CD4-positive, alpha-beta T cell (primary cell): ENCODE measurements around the gene OR52K2. TPM values are rescaled to one million over a fixed set of nuclear protein-coding genes. Genes with fewer than 3 reads are reported as not detected.

Source experiments
- ATAC-seq: fragments of 200-7000 bp; cut with Tn5 transposase; one replicate; pipeline ENCODE4 v1.10.0; 2022; ENCODE audit warnings: mild to moderate bottlenecking; ENCODE audit not compliant: poor library complexity
- CTCF ChIA-PET: fragments of 350-600 bp; sonication (Branson Sonifier 250); formaldehyde crosslinking; loops from one replicate; lab custom pipeline; 2021; ENCODE audit warnings: antibody characterized with exemption, inconsistent platforms; lab: Charles Lee
- POLR2A ChIA-PET: fragments of 350-600 bp; sonication (Branson Sonifier 250); formaldehyde crosslinking; loops from one replicate; lab custom pipeline; 2021; ENCODE audit warnings: antibody characterized with exemption, inconsistent platforms; lab: Charles Lee
- DNase-seq, 14 experiments: peaks; one replicate each; pipeline ENCODE4 v3.0.0-alpha.2; 2013 to 2020; ENCODE audit warnings: mixed read lengths in 2 of 14
- H3K27ac ChIP-seq, 2 donors: one replicate each; pipeline versions ENCODE4 v1.5.1 to v1.7.0; 2013; ENCODE audit warnings: low read length in 2 of 2, low read depth in 1 of 2, mild to moderate bottlenecking in 1 of 2
- H3K27me3 ChIP-seq, 2 experiments: 1 replicate in 1 of 2; 2 replicates in 1 of 2; pipeline versions ENCODE4 v1.6.1 to v1.7.0; 2013; ENCODE audit warnings: low read length in 2 of 2, control low read depth in 1 of 2, mild to moderate bottlenecking in 1 of 2, moderate library complexity in 1 of 2; ENCODE audit not compliant: insufficient read depth in 2 of 2, control insufficient read depth in 1 of 2
- H3K36me3 ChIP-seq: one replicate; pipeline ENCODE4 v1.6.1; 2013; ENCODE audit warnings: low read length, control low read depth; ENCODE audit not compliant: insufficient read depth
- H3K4me1 ChIP-seq: one replicate; pipeline ENCODE4 v1.6.1; 2013; ENCODE audit warnings: low read length, control low read depth; ENCODE audit not compliant: insufficient read depth
- H3K4me3 ChIP-seq: one replicate; pipeline ENCODE4 v1.5.1; 2013; ENCODE audit warnings: mild to moderate bottlenecking, low read length, moderate library complexity
- H3K9me3 ChIP-seq, 2 experiments: 1 replicate in 1 of 2; 2 replicates in 1 of 2; pipeline versions ENCODE4 v1.6.1 to v1.7.0; 2013; ENCODE audit warnings: low read length in 2 of 2, mild to moderate bottlenecking in 2 of 2, control low read depth in 1 of 2, moderate library complexity in 1 of 2; ENCODE audit not compliant: control insufficient read depth in 1 of 2, insufficient read depth in 1 of 2
- H3K27ac Mint-ChIP-seq: one replicate; pipeline ENCODE4 v1.8.0; 2020; ENCODE audit warnings: mixed read lengths
- H3K27me3 Mint-ChIP-seq: one replicate; pipeline ENCODE4 v1.8.0; 2021; ENCODE audit warnings: mixed read lengths
- H3K36me3 Mint-ChIP-seq: one replicate; pipeline ENCODE4 v1.8.0; 2021; ENCODE audit warnings: low read depth, mixed read lengths
- H3K4me1 Mint-ChIP-seq: one replicate; pipeline ENCODE4 v1.8.0; 2021; ENCODE audit warnings: low read depth, mixed read lengths
- H3K4me3 Mint-ChIP-seq: one replicate; pipeline ENCODE4 v1.8.0; 2020; ENCODE audit warnings: mild to moderate bottlenecking, mixed read lengths
- H3K9me3 Mint-ChIP-seq: one replicate; pipeline ENCODE4 v1.8.0; 2020; ENCODE audit warnings: mixed read lengths
- intact Hi-C, 2 experiments: fragments of 100-400 bp; cut with DNase I in 1 of 2; cut with micrococcal nuclease in 1 of 2; formaldehyde crosslinking; loops; one replicate each; pipeline versions ENCODE4 v1.15.1 to v1.9.0; 2023 to 2025; cut with DNase I, micrococcal nuclease
- total RNA-seq, 174 experiments: library from RNA in 2 of 174; stranded (reverse) in 2 of 174; gene quantifications; one replicate each; pipeline ENCODE4 v1.2.3 and lab custom pipeline; 2021 to 2026
- TF ChIP-seq, protein P1 (sequence below): fragments of 200-600 bp; IDR thresholded peaks from one replicate; pipeline ENCODE4 v1.8.0; 2022; ENCODE audit warnings: antibody characterized with exemption, mild to moderate bottlenecking

OR52K2 gene
- total RNA-seq, 2 experiments from 2014 or later: not detected

DNA sequence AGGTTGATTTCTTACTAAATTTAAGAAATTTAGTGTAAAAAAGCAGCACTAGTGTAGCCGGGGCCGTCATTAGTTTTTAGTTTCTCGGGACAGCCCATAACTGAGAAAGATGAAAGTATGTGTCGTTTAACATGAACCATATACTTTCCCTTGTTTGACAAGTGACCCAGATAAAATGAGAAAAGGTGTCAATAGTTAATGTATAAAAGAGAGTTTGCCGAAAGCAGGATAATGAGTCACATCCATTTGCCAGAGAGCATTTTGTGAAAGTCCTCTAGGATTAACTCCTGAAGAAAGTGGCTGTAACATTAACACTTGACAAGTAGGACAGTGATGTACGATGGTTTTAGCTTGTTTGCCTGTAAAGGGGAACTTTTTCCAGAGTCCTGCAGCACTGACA is 46.9 kb downstream of the OR52K2 start:
- ATAC-seq (no peak), DNase-seq (no peak)
- Histone ChIP-seq H3K27ac (no peak overlapping the region), H3K27me3 (peaks cover 0 to 3% of the 10 kb centered on the region in 2 experiments), H3K4me1 (no peaks in the 10 kb centered on the region), H3K4me3 (no peak overlapping the region), H3K36me3 (no peaks in the 10 kb centered on the region), H3K9me3 (no peaks in the 10 kb centered on the region)
- Mint-ChIP-seq H3K27me3 (peaks cover 33% of the 10 kb centered on the region), H3K9me3 (no peaks in the 10 kb centered on the region), H3K36me3 (no peaks in the 10 kb centered on the region), H3K27ac (no peak overlapping the region), H3K4me3 (no peak overlapping the region), H3K4me1 (no peaks in the 10 kb centered on the region)
- TF ChIP-seq, protein P1, sequence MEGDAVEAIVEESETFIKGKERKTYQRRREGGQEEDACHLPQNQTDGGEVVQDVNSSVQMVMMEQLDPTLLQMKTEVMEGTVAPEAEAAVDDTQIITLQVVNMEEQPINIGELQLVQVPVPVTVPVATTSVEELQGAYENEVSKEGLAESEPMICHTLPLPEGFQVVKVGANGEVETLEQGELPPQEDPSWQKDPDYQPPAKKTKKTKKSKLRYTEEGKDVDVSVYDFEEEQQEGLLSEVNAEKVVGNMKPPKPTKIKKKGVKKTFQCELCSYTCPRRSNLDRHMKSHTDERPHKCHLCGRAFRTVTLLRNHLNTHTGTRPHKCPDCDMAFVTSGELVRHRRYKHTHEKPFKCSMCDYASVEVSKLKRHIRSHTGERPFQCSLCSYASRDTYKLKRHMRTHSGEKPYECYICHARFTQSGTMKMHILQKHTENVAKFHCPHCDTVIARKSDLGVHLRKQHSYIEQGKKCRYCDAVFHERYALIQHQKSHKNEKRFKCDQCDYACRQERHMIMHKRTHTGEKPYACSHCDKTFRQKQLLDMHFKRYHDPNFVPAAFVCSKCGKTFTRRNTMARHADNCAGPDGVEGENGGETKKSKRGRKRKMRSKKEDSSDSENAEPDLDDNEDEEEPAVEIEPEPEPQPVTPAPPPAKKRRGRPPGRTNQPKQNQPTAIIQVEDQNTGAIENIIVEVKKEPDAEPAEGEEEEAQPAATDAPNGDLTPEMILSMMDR: no peak
- intact Hi-C loops: no loop called here
- ChIA-PET POLR2A (no interaction called here), CTCF (interaction anchor here (1.4 kb wide), 1 partner anchor 309 kb away, joined by 4 read pairs; no protein-coding TSS in a partner anchor)

DNA sequence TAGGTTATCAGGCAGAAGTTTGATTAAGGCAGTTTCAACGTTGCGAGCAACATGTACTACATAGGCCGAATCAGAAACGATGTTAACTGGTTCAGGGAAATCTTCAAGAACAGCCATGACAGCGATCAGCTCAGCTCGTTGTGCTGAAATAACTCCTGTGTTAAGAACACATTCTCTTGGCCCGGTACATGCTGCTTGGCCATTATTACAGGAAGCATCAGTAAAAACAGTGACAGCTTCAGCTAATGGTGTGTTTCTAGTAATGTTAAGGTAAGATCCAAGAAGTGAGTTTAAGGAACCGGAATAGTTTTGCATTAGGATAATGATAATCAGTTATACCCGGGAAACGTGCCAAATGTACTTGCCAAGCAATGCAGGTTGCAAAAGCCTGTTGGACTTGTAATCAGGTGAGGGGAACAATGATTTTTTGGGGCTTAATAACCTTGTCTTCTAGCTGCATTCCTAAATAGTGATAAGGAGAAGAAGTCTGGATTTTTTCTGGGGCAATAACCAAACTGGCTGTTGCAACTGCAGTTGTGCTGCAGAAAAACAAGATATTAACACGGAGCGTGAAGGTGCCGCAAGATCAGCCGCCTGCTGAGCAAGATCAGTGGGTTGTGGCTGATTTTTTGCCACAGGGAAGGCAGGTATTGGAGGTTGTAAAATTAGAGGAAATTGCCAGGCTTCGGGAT is 47.6 kb downstream of the OR52K2 start:
- ChIA-PET CTCF (interaction anchor here (1.4 kb wide), 1 partner anchor 309 kb away, joined by 4 read pairs; no protein-coding TSS in a partner anchor), POLR2A (no interaction called here)
- no peaks in the 10 kb centered on the region for H3K9me3 Mint-ChIP-seq
- intact Hi-C loops: no loop called here
- DNase-seq: no peak
- H3K4me3 Mint-ChIP-seq: no peak overlapping the region
- peaks cover 33% of the 10 kb centered on the region for H3K27me3 Mint-ChIP-seq
- TF ChIP-seq, protein P1: no peak
- H3K4me1 Mint-ChIP-seq: no peaks in the 10 kb centered on the region
- Histone ChIP-seq H3K9me3 (no peaks in the 10 kb centered on the region), H3K27ac (no peak overlapping the region), H3K4me3 (no peak overlapping the region), H3K4me1 (no peaks in the 10 kb centered on the region), H3K27me3 (peaks cover 0 to 3% of the 10 kb centered on the region in 2 experiments), H3K36me3 (no peaks in the 10 kb centered on the region)
- no peak overlapping the region for H3K27ac Mint-ChIP-seq
- ATAC-seq: no peak
- H3K36me3 Mint-ChIP-seq: no peaks in the 10 kb centered on the region

Other genes starting within 250 kb of the OR52K2 start
- gene OR52B4, start 80.9 kb upstream of the OR52K2 start, total RNA-seq: not detected
- 10 to 100 TPM; 21.0 to 23.7 TPM for gene TRIM21, start 55.6 kb upstream of the OR52K2 start, total RNA-seq
- not detected for gene OR52K1, start 33.4 kb downstream of the OR52K2 start, total RNA-seq
- gene OR52M1, start 95.9 kb downstream of the OR52K2 start, total RNA-seq: not detected
- not detected for gene OR52I2, start 132.4 kb downstream of the OR52K2 start, total RNA-seq
- gene OR52I1, start 144.7 kb downstream of the OR52K2 start, total RNA-seq: not detected
- gene TRIM68, start 158.9 kb downstream of the OR52K2 start, total RNA-seq: 1 to 10 TPM; 4.1 to 5.4 TPM
- gene OR51D1, start 188.2 kb downstream of the OR52K2 start, total RNA-seq: not detected
- not detected for gene OR51E1, start 194.7 kb downstream of the OR52K2 start, total RNA-seq
- gene OR51E2, start 248.6 kb downstream of the OR52K2 start, total RNA-seq: not detected